ENCODE measurements around the gene WIPF3. TPM values are rescaled to one million over a fixed set of nuclear protein-coding genes. Genes with fewer than 3 reads are reported as not detected.
"Not testable (repeated sequence)": the region's sequence is repeated elsewhere in the genome, so short reads cannot be mapped to it uniquely, and the experiment has no call there.

The WIPF3 gene
- total RNA-seq, 2 experiments from 2014 or later, result not detected

- CTCF ChIA-PET, result no interaction called here
These were observed 133.9 kb downstream of the WIPF3 start for GRCh38 chr7:29940199-29940598.

GRCh38 chr7:29945259-29945809 lies 139.0 kb downstream of the WIPF3 start:
- POLR2A ChIA-PET, result no interaction called here
- CTCF ChIA-PET, result no interaction called here

More at GRCh38 chr7:29940199-29940598, 133.9 kb downstream of the WIPF3 start:
- POLR2A ChIA-PET, result no interaction called here

GRCh38 chr7:29946428-29947186 lies 140.3 kb downstream of the WIPF3 start:
- CTCF ChIA-PET, result no interaction called here
- POLR2A ChIA-PET, result no interaction called here

GRCh38 chr7:29948587-29948986 lies 142.3 kb downstream of the WIPF3 start:
- ChIA-PET CTCF (no interaction called here), POLR2A (no interaction called here)

- ChIA-PET CTCF (no interaction called here), POLR2A (no interaction called here)
These were observed 144.2 kb downstream of the WIPF3 start for GRCh38 chr7:29950480-29950879.

GRCh38 chr7:29951206-29951605 lies 144.9 kb downstream of the WIPF3 start:
- ChIA-PET CTCF (no interaction called here), POLR2A (no interaction called here)

GRCh38 chr7:29953726-29954347 lies 147.5 kb downstream of the WIPF3 start:
- CTCF ChIA-PET, result interaction anchor here (2.6 kb wide), 1 partner anchor 32 kb away, joined by 8 read pairs; no protein-coding TSS in a partner anchor
- POLR2A ChIA-PET, result no interaction called here

GRCh38 chr7:29955075-29955792 lies 148.9 kb downstream of the WIPF3 start:
- ChIA-PET POLR2A (no interaction called here), CTCF (no interaction called here)

- ChIA-PET CTCF (no interaction called here), POLR2A (no interaction called here)
These were observed 149.6 kb downstream of the WIPF3 start for GRCh38 chr7:29955799-29956486.

- POLR2A ChIA-PET, result no interaction called here
- CTCF ChIA-PET, result no interaction called here
These were observed 150.2 kb downstream of the WIPF3 start for GRCh38 chr7:29956487-29956836.

- POLR2A ChIA-PET, result no interaction called here
- CTCF ChIA-PET, result interaction anchor here (0.6 kb wide), 1 partner anchor 304 kb away, joined by 3 read pairs; no protein-coding TSS in a partner anchor
These were observed 151.4 kb downstream of the WIPF3 start for GRCh38 chr7:29957521-29958310.

GRCh38 chr7:29958667-29959358 lies 152.5 kb downstream of the WIPF3 start:
- CTCF ChIA-PET, result no interaction called here
- POLR2A ChIA-PET, result no interaction called here

GRCh38 chr7:29961611-29962010 lies 155.3 kb downstream of the WIPF3 start:
- POLR2A ChIA-PET, CTCF ChIA-PET: not testable (repeated sequence)

GRCh38 chr7:29962035-29962434 lies 155.7 kb downstream of the WIPF3 start:
- ChIA-PET CTCF (no interaction called here), POLR2A (no interaction called here)

- ChIA-PET CTCF (no interaction called here), POLR2A (no interaction called here)
These were observed 158.7 kb downstream of the WIPF3 start for GRCh38 chr7:29965030-29965429.

Measured in activated CD8-positive, alpha-beta memory T cell treated with anti-CD3 and anti-CD28 coated beads for 36 hours (primary cell).